Ishikawa (cell line): ENCODE data around the gene KCTD12.

ENCODE experiments used
- CEBPB ChIP-seq: IDR thresholded peaks from 2 replicates; pipeline ENCODE4 v1.6.1; 2012
- CREB1 ChIP-seq: IDR thresholded peaks from 2 replicates; pipeline ENCODE4 v1.6.1; 2012; ENCODE audit warnings: low read depth
- EGR1 ChIP-seq: IDR thresholded peaks from 2 replicates; pipeline ENCODE4 v1.6.1; 2012
- EP300 ChIP-seq: IDR thresholded peaks from 2 replicates; pipeline ENCODE4 v1.6.1; 2012; ENCODE audit warnings: borderline replicate concordance
- FOXM1 ChIP-seq: IDR thresholded peaks from 2 replicates; pipeline ENCODE4 v1.6.1; 2012; ENCODE audit warnings: low read depth, borderline replicate concordance
- NFIC ChIP-seq: IDR thresholded peaks from 2 replicates; pipeline ENCODE4 v1.6.1; 2012
- RAD21 ChIP-seq: IDR thresholded peaks from 2 replicates; pipeline ENCODE4 v1.6.1; 2012; ENCODE audit warnings: low read depth
- TAF1 ChIP-seq: IDR thresholded peaks from 2 replicates; pipeline ENCODE4 v1.6.1; 2012; ENCODE audit warnings: low read depth, mild to moderate bottlenecking
- TCF12 ChIP-seq: IDR thresholded peaks from 2 replicates; pipeline ENCODE4 v1.6.1; 2012; ENCODE audit warnings: low read depth
- TEAD4 ChIP-seq: IDR thresholded peaks from 2 replicates; pipeline ENCODE4 v1.6.1; 2012
- TF ChIP-seq, protein P1 (sequence below): IDR thresholded peaks from 2 replicates; pipeline ENCODE4 v1.6.1; 2012
- TF ChIP-seq, protein P2 (sequence below): IDR thresholded peaks from 2 replicates; pipeline ENCODE4 v1.6.1; 2012
- TF ChIP-seq, protein P3 (sequence below): IDR thresholded peaks from 2 replicates; pipeline ENCODE4 v1.6.1; 2012; ENCODE audit warnings: low read depth, mild to moderate bottlenecking

DNA sequence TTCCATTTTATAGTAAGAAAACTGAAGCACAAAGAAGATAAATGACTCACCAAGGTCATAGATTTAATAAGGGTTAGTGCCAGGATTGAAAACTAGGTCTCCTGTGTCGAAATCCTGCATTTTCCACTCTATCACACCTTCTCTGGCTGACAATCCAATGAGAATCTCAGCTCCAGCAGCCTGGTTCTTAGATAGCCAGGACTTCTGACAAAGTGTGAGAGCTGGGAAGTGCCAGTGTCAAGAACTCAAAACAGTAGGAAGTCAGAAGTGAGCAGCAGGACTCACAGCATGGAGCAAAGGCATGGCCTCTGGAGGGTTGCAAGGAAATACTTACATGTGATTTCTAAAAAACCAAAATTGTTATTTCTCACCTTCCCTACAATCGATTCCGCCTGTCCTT, 24.3 kb downstream of the KCTD12 start:
- TF ChIP-seq EP300 (no peak), RAD21 (no peak), FOXM1 (no peak), NFIC (no peak), TAF1 (no peak), CREB1 (no peak), TCF12 (no peak), CEBPB (no peak), TEAD4 (no peak), EGR1 (no peak)
- TF ChIP-seq, protein P1, sequence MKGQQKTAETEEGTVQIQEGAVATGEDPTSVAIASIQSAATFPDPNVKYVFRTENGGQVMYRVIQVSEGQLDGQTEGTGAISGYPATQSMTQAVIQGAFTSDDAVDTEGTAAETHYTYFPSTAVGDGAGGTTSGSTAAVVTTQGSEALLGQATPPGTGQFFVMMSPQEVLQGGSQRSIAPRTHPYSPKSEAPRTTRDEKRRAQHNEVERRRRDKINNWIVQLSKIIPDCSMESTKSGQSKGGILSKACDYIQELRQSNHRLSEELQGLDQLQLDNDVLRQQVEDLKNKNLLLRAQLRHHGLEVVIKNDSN: no peak
- TF ChIP-seq, protein P2, sequence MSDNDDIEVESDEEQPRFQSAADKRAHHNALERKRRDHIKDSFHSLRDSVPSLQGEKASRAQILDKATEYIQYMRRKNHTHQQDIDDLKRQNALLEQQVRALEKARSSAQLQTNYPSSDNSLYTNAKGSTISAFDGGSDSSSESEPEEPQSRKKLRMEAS: no peak
- TF ChIP-seq, protein P3, sequence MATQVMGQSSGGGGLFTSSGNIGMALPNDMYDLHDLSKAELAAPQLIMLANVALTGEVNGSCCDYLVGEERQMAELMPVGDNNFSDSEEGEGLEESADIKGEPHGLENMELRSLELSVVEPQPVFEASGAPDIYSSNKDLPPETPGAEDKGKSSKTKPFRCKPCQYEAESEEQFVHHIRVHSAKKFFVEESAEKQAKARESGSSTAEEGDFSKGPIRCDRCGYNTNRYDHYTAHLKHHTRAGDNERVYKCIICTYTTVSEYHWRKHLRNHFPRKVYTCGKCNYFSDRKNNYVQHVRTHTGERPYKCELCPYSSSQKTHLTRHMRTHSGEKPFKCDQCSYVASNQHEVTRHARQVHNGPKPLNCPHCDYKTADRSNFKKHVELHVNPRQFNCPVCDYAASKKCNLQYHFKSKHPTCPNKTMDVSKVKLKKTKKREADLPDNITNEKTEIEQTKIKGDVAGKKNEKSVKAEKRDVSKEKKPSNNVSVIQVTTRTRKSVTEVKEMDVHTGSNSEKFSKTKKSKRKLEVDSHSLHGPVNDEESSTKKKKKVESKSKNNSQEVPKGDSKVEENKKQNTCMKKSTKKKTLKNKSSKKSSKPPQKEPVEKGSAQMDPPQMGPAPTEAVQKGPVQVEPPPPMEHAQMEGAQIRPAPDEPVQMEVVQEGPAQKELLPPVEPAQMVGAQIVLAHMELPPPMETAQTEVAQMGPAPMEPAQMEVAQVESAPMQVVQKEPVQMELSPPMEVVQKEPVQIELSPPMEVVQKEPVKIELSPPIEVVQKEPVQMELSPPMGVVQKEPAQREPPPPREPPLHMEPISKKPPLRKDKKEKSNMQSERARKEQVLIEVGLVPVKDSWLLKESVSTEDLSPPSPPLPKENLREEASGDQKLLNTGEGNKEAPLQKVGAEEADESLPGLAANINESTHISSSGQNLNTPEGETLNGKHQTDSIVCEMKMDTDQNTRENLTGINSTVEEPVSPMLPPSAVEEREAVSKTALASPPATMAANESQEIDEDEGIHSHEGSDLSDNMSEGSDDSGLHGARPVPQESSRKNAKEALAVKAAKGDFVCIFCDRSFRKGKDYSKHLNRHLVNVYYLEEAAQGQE: no peak
